ENCODE data around the gene SENP2. TPM values are rescaled to one million over a fixed set of nuclear protein-coding genes. Genes with fewer than 3 reads are reported as not detected.
"Not testable (repeated sequence)": the region's sequence is repeated elsewhere in the genome, so short reads cannot be mapped to it uniquely, and the experiment has no call there.

Gene SENP2
- total RNA-seq, 4 donors from 2014 or later: 27.5 to 84.9 (median 28.9) TPM

DNA sequence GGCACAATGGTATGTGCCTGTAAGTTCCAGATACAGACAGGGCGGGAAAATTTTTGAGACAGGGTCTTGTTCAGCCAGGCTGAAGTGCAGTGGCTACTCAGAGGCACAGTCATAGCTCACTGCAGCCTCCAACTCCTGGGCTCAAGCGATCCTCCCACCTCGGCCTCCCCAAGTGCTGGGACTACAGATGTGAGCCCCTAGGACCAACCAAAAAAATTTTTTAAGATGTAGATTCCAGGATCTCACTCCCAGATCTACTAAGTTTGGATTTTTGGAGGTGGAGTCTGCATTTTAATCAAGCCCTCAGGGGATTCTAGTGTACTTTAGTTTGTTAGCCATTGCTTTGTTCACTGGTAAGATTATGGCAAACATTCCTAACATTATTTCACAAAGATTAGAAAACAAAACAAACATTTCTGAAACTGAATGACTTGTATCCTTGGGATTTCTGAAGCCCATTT is 36.4 kb upstream of the SENP2 start:
- Histone ChIP-seq H3K4me3 (no peak overlapping the region), H3K9me3 (no peaks in the 10 kb centered on the region), H3K36me3 (no peaks in the 10 kb centered on the region), H3K4me1 (peaks cover 0 to 16% (median 0%) of the 10 kb centered on the region in 4 donors), H3K27ac (peak overlapping the region in 2 of 4 donors; percentile 36 to 80), H3K27me3 (no peaks in the 10 kb centered on the region)
- TF ChIP-seq, protein P1, sequence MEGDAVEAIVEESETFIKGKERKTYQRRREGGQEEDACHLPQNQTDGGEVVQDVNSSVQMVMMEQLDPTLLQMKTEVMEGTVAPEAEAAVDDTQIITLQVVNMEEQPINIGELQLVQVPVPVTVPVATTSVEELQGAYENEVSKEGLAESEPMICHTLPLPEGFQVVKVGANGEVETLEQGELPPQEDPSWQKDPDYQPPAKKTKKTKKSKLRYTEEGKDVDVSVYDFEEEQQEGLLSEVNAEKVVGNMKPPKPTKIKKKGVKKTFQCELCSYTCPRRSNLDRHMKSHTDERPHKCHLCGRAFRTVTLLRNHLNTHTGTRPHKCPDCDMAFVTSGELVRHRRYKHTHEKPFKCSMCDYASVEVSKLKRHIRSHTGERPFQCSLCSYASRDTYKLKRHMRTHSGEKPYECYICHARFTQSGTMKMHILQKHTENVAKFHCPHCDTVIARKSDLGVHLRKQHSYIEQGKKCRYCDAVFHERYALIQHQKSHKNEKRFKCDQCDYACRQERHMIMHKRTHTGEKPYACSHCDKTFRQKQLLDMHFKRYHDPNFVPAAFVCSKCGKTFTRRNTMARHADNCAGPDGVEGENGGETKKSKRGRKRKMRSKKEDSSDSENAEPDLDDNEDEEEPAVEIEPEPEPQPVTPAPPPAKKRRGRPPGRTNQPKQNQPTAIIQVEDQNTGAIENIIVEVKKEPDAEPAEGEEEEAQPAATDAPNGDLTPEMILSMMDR (IDR thresholded peaks at IDR 0.05): no peak
- TF ChIP-seq POLR2A (IDR thresholded peaks at IDR 0.05) (no peak), EP300 (IDR thresholded peaks at IDR 0.05) (no peak)
- DNase-seq (ENCODE audit: low spot score in 2 of 2): no peak
- 83 to 89% methylated on average over 3 of the region's 3 CpGs for WGBS, 2 donors

DNA sequence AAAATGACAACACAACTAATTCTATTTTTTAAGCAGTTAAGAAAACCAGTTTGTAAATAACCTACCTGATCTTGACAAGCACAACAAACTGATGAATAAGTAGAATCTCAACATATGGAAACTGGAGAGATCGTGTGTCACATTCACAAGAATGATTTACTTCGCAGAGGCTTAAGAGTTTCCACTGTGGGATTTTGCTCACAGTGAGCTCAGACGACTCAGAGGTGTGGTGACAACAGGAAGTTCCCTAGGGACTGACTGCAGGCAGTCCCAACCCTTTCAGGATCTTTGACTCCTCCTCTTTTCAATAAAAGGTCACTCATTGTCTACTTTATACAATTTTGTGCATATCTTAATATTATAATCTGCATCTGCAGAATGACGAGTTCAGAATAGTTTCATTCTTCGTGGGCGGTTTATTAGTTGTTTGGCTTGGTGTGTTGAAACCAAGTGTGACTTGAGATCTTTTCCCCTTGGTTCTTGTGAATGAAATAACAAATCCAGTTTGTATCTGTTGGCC is 33.7 kb upstream of the SENP2 start, which contains the start of gene LIPH:
TSS of gene LIPH (minus strand) at position 231 of the 520 bp plus-strand sequence. CDS start at position 114, 117 bp downstream.
- Histone ChIP-seq H3K36me3 (no peaks in the 10 kb centered on the region), H3K4me1 (peaks cover 0 to 16% (median 0%) of the 10 kb centered on the region in 4 donors), H3K27ac (no peak within 1 kb of the TSS), H3K9me3 (no peaks in the 10 kb centered on the region), H3K27me3 (no peaks in the 10 kb centered on the region), H3K4me3 (no peak within 1 kb of the TSS)
- TF ChIP-seq, protein P1 (IDR thresholded peaks at IDR 0.05): no peak
- TF ChIP-seq EP300 (IDR thresholded peaks at IDR 0.05) (no peak), POLR2A (IDR thresholded peaks at IDR 0.05) (no peak)
- 27 to 40% methylated on average over 6 of the region's 6 CpGs for WGBS, 2 donors
- no peak for DNase-seq (ENCODE audit: low spot score in 2 of 2)

DNA sequence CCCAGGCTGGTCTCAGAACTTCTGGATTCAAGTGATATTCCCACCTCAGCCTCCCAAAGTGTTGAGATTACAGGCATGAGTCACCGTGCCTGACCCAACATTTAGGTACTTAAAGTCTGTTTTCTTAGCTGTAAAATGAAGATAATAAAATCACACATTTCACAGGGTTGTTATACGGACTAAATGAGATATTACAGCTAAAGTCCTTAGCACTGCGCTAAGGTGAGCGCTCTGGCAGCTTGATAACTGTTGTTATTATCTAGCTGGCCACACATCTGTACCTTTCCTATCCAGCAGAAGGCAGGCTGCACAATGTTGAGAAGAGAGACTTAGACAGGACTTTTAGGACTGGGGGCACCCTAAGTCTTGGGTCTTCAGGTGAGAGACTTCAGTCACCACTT is 31.0 kb upstream of the SENP2 start:
- H3K27me3 ChIP-seq: no peaks in the 10 kb centered on the region
- no peaks in the 10 kb centered on the region for H3K9me3 ChIP-seq
- DNase-seq (ENCODE audit: low spot score in 2 of 2): no peak
- H3K36me3 ChIP-seq: no peaks in the 10 kb centered on the region
- H3K27ac ChIP-seq: no peak overlapping the region
- H3K4me3 ChIP-seq: no peak overlapping the region
- TF ChIP-seq, protein P1 (IDR thresholded peaks at IDR 0.05): no peak
- no peak for TF ChIP-seq EP300 (IDR thresholded peaks at IDR 0.05)
- TF ChIP-seq POLR2A (IDR thresholded peaks at IDR 0.05): no peak
- 88 to 89% methylated on average over 4 of the region's 4 CpGs for WGBS, 2 donors
- H3K4me1 ChIP-seq: peaks cover 0 to 11% (median 0%) of the 10 kb centered on the region in 4 donors

DNA sequence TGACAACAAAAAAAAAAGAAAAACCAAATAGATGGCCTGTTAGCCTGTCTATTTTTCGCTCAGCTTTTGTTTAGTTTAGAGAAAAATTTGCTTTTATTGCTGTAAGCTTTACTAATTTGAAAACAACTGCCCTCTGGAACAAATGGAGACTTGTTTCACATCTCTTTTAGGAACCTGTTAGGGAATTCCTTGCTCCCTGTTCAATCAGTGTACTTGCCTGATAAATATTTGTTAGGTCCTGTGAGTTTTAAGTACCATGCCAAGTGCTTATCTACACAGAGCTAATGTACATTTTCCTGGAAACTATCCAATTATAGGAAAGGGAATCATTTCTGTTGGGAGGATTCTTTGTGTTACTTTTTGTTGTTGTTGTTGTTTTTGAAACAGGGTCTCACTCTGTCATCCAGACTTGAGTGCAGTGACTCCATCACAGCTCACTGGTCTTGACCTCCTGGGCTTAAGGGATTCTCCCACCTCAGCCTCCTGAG is 30.2 kb upstream of the SENP2 start:
- TF ChIP-seq POLR2A (IDR thresholded peaks at IDR 0.05) (no peak), EP300 (IDR thresholded peaks at IDR 0.05) (no peak)
- TF ChIP-seq, protein P1 (IDR thresholded peaks at IDR 0.05): no peak
- Histone ChIP-seq H3K4me1 (peaks cover 0 to 11% (median 0%) of the 10 kb centered on the region in 4 donors), H3K4me3 (no peak overlapping the region), H3K27me3 (no peaks in the 10 kb centered on the region), H3K36me3 (no peaks in the 10 kb centered on the region), H3K9me3 (no peaks in the 10 kb centered on the region), H3K27ac (no peak overlapping the region)
- 38 to 45% methylated on average over 1 of the region's 1 CpG for WGBS, 2 donors
- DNase-seq (ENCODE audit: low spot score in 2 of 2): no peak

DNA sequence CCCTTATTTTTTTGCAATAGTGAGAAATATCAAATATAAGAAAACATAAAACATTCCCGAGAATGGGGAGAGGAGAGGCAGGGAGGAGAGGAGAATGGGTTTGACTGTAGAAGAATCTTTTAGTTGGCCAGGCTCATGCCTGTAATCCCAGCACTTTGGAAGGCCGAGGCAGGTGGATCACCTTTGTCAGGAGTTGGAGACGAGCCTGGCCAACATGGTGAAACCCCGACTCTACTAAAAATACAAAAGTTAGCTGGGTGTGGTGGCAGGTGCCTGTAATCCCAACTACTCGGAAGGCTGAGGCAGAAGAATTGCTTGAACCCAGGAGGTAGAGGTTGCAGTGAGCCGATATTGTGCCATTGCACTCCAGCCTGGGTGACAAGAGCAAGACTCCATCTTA is 29.5 kb upstream of the SENP2 start:
- not testable (repeated sequence) for H3K27me3 ChIP-seq; H3K4me3 ChIP-seq; H3K36me3 ChIP-seq; DNase-seq (ENCODE audit: low spot score in 2 of 2); H3K9me3 ChIP-seq; H3K27ac ChIP-seq
- WGBS, 2 donors: 84 to 85% methylated on average over 6 of the region's 6 CpGs
- H3K4me1 ChIP-seq: peaks cover 0 to 11% (median 0%) of the 10 kb centered on the region in 4 donors

All from tibial nerve (tissue), 4 donors.